Muscle layer of colon (tissue), 2 donors: ENCODE data around the gene KBTBD8.

ENCODE experiments used
- H3K27ac ChIP-seq: one replicate; pipeline ENCODE4 v1.7.0; 2013; ENCODE audit warnings: low read depth, mild to moderate bottlenecking, low read length, moderate library complexity
- H3K27me3 ChIP-seq, 2 donors: one replicate each; pipeline ENCODE4 v1.7.0; 2013; ENCODE audit warnings: low read length in 2 of 2, mild to moderate bottlenecking in 2 of 2; ENCODE audit not compliant: insufficient read depth in 2 of 2, control insufficient read depth in 1 of 2
- H3K36me3 ChIP-seq: one replicate; pipeline ENCODE4 v1.7.0; 2013; ENCODE audit warnings: mild to moderate bottlenecking, low read length; ENCODE audit not compliant: insufficient read depth
- H3K4me1 ChIP-seq: one replicate; pipeline ENCODE4 v1.7.0; 2013; ENCODE audit warnings: mild to moderate bottlenecking, low read length; ENCODE audit not compliant: insufficient read depth
- H3K4me3 ChIP-seq, 2 donors: one replicate each; pipeline ENCODE4 v1.7.0; 2013; ENCODE audit warnings: low read length in 2 of 2, low read depth in 1 of 2, mild to moderate bottlenecking in 1 of 2, moderate library complexity in 1 of 2
- H3K9ac ChIP-seq: one replicate; pipeline ENCODE4 v1.7.0; 2013; ENCODE audit warnings: low read length
- H3K9me3 ChIP-seq: one replicate; pipeline ENCODE4 v1.7.0; 2013; ENCODE audit warnings: mild to moderate bottlenecking, low read length
- donor health status: abdominal sarcoma.
- donor health status: Adenocarcinoma of cecum.

KBTBD8 gene

GRCh38 chr3:67045711-67046465, 47.8 kb downstream of the KBTBD8 start:
- no peak overlapping the region for H3K4me3 ChIP-seq
- H3K9ac ChIP-seq = no peak overlapping the region
- H3K9me3 ChIP-seq = no peaks in the 10 kb centered on the region

DNA sequence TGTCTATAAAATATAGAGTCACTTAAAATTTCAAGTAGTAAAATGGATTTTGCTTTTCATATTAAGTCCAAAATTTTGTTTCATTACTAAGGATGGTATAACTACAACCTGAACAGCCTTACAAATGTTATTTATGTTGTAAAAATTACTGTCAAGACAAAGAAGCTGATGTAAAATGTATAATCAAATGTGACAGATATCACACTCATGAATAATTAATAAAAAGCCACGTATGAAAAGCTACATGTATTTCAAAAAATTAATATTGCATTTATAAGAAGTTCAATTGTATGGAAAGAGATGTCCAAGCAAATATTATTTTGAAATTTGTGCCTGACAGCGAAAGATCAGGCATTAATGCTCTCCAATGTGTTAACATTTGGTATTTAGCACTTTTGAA, 48.9 kb downstream of the KBTBD8 start:
- Histone ChIP-seq H3K36me3 (no peaks in the 10 kb centered on the region), H3K4me3 (no peak overlapping the region), H3K27ac (no peak overlapping the region), H3K4me1 (no peaks in the 10 kb centered on the region), H3K9ac (no peak overlapping the region), H3K27me3 (no peaks in the 10 kb centered on the region), H3K9me3 (no peaks in the 10 kb centered on the region)

More at GRCh38 chr3:67045711-67046465, 47.8 kb downstream of the KBTBD8 start:
- Histone ChIP-seq H3K27ac (no peak overlapping the region), H3K36me3 (no peaks in the 10 kb centered on the region), H3K4me1 (no peaks in the 10 kb centered on the region), H3K27me3 (no peaks in the 10 kb centered on the region)

GRCh38 chr3:67048067-67048714, 50.1 kb downstream of the KBTBD8 start:
- Histone ChIP-seq H3K9ac (no peak overlapping the region), H3K36me3 (no peaks in the 10 kb centered on the region), H3K4me1 (no peaks in the 10 kb centered on the region), H3K9me3 (no peaks in the 10 kb centered on the region), H3K27ac (no peak overlapping the region), H3K27me3 (no peaks in the 10 kb centered on the region), H3K4me3 (no peak overlapping the region)

- H3K27ac ChIP-seq = no peak overlapping the region
- no peak overlapping the region for H3K9ac ChIP-seq
- no peaks in the 10 kb centered on the region for H3K27me3 ChIP-seq
- H3K4me3 ChIP-seq = no peak overlapping the region
- H3K4me1 ChIP-seq = no peaks in the 10 kb centered on the region
- H3K9me3 ChIP-seq = no peaks in the 10 kb centered on the region
- no peaks in the 10 kb centered on the region for H3K36me3 ChIP-seq
These were observed 50.6 kb downstream of the KBTBD8 start for GRCh38 chr3:67048715-67049074.

DNA sequence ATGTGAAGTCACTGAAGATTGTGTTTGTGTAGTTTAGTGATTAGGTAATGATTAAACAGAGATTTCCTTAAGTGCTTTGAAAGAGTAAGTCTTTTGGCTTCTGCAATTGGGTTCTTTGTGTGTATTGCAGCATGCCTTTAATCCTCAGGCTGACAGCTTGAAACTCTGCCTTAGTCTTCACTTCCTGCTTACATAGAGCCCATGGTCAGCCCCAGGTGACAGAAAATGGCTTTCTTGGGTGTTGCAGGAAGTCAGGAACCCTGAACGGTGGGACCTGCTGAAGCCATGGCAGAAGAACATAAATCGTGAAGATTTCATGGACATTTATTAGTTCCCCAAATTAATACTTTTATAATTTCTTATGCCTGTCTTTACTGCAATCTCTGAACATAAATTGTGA, 61.3 kb downstream of the KBTBD8 start:
- Histone ChIP-seq H3K27ac (no peak overlapping the region), H3K27me3 (no peaks in the 10 kb centered on the region), H3K4me3 (no peak overlapping the region), H3K9me3 (no peaks in the 10 kb centered on the region), H3K36me3 (no peaks in the 10 kb centered on the region), H3K9ac (no peak overlapping the region), H3K4me1 (no peaks in the 10 kb centered on the region)
